SH-SY5Y (cell line): ENCODE results near the gene SMIM15.

Experiments used
- GATA2 ChIP-seq: IDR thresholded peaks from 2 replicates; pipeline ENCODE4 v1.6.1; 2011; ENCODE audit warnings: mild to moderate bottlenecking, low read depth, low read length
- GATA3 ChIP-seq: IDR thresholded peaks from 2 replicates; pipeline ENCODE4 v1.6.1; 2011; ENCODE audit warnings: low read depth, mild to moderate bottlenecking, low read length, moderate library complexity

- TF ChIP-seq GATA3 (no peak), GATA2 (no peak)
Observed at GRCh38 chr5:61186634-61187033, 24.4 kb upstream of the SMIM15 start.
